CD4-positive, alpha-beta T cell (primary cell): ENCODE data around the gene ATP8A2. TPM values are rescaled to one million over a fixed set of nuclear protein-coding genes. Genes with fewer than 3 reads are reported as not detected.

Experiments used
- ATAC-seq: fragments of 200-7000 bp; cut with Tn5 transposase; one replicate; pipeline ENCODE4 v1.10.0; 2022; ENCODE audit warnings: mild to moderate bottlenecking; ENCODE audit not compliant: poor library complexity
- CTCF ChIA-PET: fragments of 350-600 bp; sonication (Branson Sonifier 250); formaldehyde crosslinking; loops from one replicate; lab custom pipeline; 2021; ENCODE audit warnings: antibody characterized with exemption, inconsistent platforms; lab: Charles Lee
- POLR2A ChIA-PET: fragments of 350-600 bp; sonication (Branson Sonifier 250); formaldehyde crosslinking; loops from one replicate; lab custom pipeline; 2021; ENCODE audit warnings: antibody characterized with exemption, inconsistent platforms; lab: Charles Lee
- DNase-seq, 14 experiments: peaks; one replicate each; pipeline ENCODE4 v3.0.0-alpha.2; 2013 to 2020; ENCODE audit warnings: mixed read lengths in 2 of 14
- H3K27ac ChIP-seq, 2 donors: one replicate each; pipeline versions ENCODE4 v1.5.1 to v1.7.0; 2013; ENCODE audit warnings: low read length in 2 of 2, low read depth in 1 of 2, mild to moderate bottlenecking in 1 of 2
- H3K27me3 ChIP-seq, 2 experiments: 1 replicate in 1 of 2; 2 replicates in 1 of 2; pipeline versions ENCODE4 v1.6.1 to v1.7.0; 2013; ENCODE audit warnings: low read length in 2 of 2, control low read depth in 1 of 2, mild to moderate bottlenecking in 1 of 2, moderate library complexity in 1 of 2; ENCODE audit not compliant: insufficient read depth in 2 of 2, control insufficient read depth in 1 of 2
- H3K36me3 ChIP-seq: one replicate; pipeline ENCODE4 v1.6.1; 2013; ENCODE audit warnings: low read length, control low read depth; ENCODE audit not compliant: insufficient read depth
- H3K4me1 ChIP-seq: one replicate; pipeline ENCODE4 v1.6.1; 2013; ENCODE audit warnings: low read length, control low read depth; ENCODE audit not compliant: insufficient read depth
- H3K4me3 ChIP-seq: one replicate; pipeline ENCODE4 v1.5.1; 2013; ENCODE audit warnings: mild to moderate bottlenecking, low read length, moderate library complexity
- H3K9me3 ChIP-seq, 2 experiments: 1 replicate in 1 of 2; 2 replicates in 1 of 2; pipeline versions ENCODE4 v1.6.1 to v1.7.0; 2013; ENCODE audit warnings: low read length in 2 of 2, mild to moderate bottlenecking in 2 of 2, control low read depth in 1 of 2, moderate library complexity in 1 of 2; ENCODE audit not compliant: control insufficient read depth in 1 of 2, insufficient read depth in 1 of 2
- H3K27ac Mint-ChIP-seq: one replicate; pipeline ENCODE4 v1.8.0; 2020; ENCODE audit warnings: mixed read lengths
- H3K27me3 Mint-ChIP-seq: one replicate; pipeline ENCODE4 v1.8.0; 2021; ENCODE audit warnings: mixed read lengths
- H3K36me3 Mint-ChIP-seq: one replicate; pipeline ENCODE4 v1.8.0; 2021; ENCODE audit warnings: low read depth, mixed read lengths
- H3K4me1 Mint-ChIP-seq: one replicate; pipeline ENCODE4 v1.8.0; 2021; ENCODE audit warnings: low read depth, mixed read lengths
- H3K4me3 Mint-ChIP-seq: one replicate; pipeline ENCODE4 v1.8.0; 2020; ENCODE audit warnings: mild to moderate bottlenecking, mixed read lengths
- H3K9me3 Mint-ChIP-seq: one replicate; pipeline ENCODE4 v1.8.0; 2020; ENCODE audit warnings: mixed read lengths
- intact Hi-C, 2 experiments: fragments of 100-400 bp; cut with DNase I in 1 of 2; cut with micrococcal nuclease in 1 of 2; formaldehyde crosslinking; loops; one replicate each; pipeline versions ENCODE4 v1.15.1 to v1.9.0; 2023 to 2025; cut with DNase I, micrococcal nuclease
- total RNA-seq, 174 experiments: library from RNA in 2 of 174; stranded (reverse) in 2 of 174; gene quantifications; one replicate each; pipeline ENCODE4 v1.2.3 and lab custom pipeline; 2021 to 2026
- TF ChIP-seq, protein P1 (sequence below): fragments of 200-600 bp; IDR thresholded peaks from one replicate; pipeline ENCODE4 v1.8.0; 2022; ENCODE audit warnings: antibody characterized with exemption, mild to moderate bottlenecking

Gene ATP8A2
- total RNA-seq, 2 experiments from 2014 or later = 0.22 to 0.36 TPM

DNA sequence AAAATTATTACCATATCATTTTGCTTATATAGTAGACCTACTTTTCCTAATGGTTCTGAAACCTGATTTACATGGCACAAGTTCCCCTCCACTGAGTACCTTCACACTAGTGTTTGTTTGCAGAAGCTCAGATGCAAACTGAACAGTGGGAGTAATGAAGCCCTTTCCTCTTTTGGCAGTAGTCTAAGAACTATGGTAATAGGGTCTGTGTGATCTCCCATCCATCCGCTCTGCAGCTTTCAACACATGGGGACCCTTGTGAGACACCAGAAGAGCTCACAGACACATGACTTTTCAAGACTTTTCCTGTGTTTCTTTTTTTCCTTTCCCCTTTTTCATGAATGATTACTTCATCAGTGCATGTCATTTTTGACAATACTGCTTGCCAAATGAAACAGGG, 336.0 kb downstream of the ATP8A2 start:
- no peak for DNase-seq
- no peaks in the 10 kb centered on the region for H3K9me3 Mint-ChIP-seq
- H3K36me3 Mint-ChIP-seq = no peaks in the 10 kb centered on the region
- no peaks in the 10 kb centered on the region for H3K9me3 ChIP-seq
- ChIA-PET CTCF (no interaction called here), POLR2A (no interaction called here)
- no peaks in the 10 kb centered on the region for H3K27me3 Mint-ChIP-seq
- no peaks in the 10 kb centered on the region for H3K4me1 Mint-ChIP-seq
- no peaks in the 10 kb centered on the region for H3K36me3 ChIP-seq
- no peaks in the 10 kb centered on the region for H3K4me1 ChIP-seq
- H3K27me3 ChIP-seq = no peaks in the 10 kb centered on the region
- no peak overlapping the region for H3K27ac ChIP-seq
- no peak for ATAC-seq
- H3K27ac Mint-ChIP-seq = no peak overlapping the region
- TF ChIP-seq, protein P1, sequence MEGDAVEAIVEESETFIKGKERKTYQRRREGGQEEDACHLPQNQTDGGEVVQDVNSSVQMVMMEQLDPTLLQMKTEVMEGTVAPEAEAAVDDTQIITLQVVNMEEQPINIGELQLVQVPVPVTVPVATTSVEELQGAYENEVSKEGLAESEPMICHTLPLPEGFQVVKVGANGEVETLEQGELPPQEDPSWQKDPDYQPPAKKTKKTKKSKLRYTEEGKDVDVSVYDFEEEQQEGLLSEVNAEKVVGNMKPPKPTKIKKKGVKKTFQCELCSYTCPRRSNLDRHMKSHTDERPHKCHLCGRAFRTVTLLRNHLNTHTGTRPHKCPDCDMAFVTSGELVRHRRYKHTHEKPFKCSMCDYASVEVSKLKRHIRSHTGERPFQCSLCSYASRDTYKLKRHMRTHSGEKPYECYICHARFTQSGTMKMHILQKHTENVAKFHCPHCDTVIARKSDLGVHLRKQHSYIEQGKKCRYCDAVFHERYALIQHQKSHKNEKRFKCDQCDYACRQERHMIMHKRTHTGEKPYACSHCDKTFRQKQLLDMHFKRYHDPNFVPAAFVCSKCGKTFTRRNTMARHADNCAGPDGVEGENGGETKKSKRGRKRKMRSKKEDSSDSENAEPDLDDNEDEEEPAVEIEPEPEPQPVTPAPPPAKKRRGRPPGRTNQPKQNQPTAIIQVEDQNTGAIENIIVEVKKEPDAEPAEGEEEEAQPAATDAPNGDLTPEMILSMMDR = no peak
- intact Hi-C loops = no loop called here
- H3K4me3 Mint-ChIP-seq = no peak overlapping the region
- no peak overlapping the region for H3K4me3 ChIP-seq

- Histone ChIP-seq H3K9me3 (no peaks in the 10 kb centered on the region), H3K4me1 (no peaks in the 10 kb centered on the region), H3K36me3 (no peaks in the 10 kb centered on the region), H3K27me3 (no peaks in the 10 kb centered on the region), H3K27ac (no peak overlapping the region), H3K4me3 (no peak overlapping the region)
- no peaks in the 10 kb centered on the region for H3K9me3 Mint-ChIP-seq
- ATAC-seq (no peak), DNase-seq (no peak)
- H3K27ac Mint-ChIP-seq = no peak overlapping the region
- ChIA-PET POLR2A (no interaction called here), CTCF (no interaction called here)
- H3K4me1 Mint-ChIP-seq = no peaks in the 10 kb centered on the region
- no peak overlapping the region for H3K4me3 Mint-ChIP-seq
- no peaks in the 10 kb centered on the region for H3K27me3 Mint-ChIP-seq
- TF ChIP-seq, protein P1 = no peak
- intact Hi-C loops = no loop called here
- no peaks in the 10 kb centered on the region for H3K36me3 Mint-ChIP-seq
Measured at GRCh38 chr13:25708268-25708667, 336.5 kb downstream of the ATP8A2 start.

DNA sequence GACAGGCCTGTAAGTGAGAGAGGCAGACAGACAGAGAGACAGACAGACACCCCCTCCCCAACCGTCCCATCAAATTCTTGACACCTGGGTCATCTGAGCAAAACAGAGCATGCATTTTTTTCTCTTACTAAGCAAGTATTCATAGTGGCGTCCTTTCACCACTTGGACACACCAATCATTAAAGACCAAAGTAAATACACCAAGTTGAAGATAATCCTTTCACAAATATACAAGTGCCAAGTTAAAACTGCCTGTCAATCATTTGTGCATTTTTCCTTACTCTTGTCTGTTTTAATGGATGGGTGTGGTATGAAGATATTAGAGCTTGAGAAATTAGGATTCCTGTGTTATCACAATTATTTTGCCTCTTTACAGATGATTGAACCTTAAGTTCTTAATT, 337.3 kb downstream of the ATP8A2 start:
- no peaks in the 10 kb centered on the region for H3K4me1 Mint-ChIP-seq
- H3K4me1 ChIP-seq = no peaks in the 10 kb centered on the region
- H3K9me3 Mint-ChIP-seq = no peaks in the 10 kb centered on the region
- no peak overlapping the region for H3K27ac Mint-ChIP-seq
- POLR2A ChIA-PET = no interaction called here
- H3K27me3 Mint-ChIP-seq = no peaks in the 10 kb centered on the region
- H3K27ac ChIP-seq = no peak overlapping the region
- ATAC-seq = no peak
- no peaks in the 10 kb centered on the region for H3K9me3 ChIP-seq
- no peaks in the 10 kb centered on the region for H3K36me3 Mint-ChIP-seq
- H3K27me3 ChIP-seq = no peaks in the 10 kb centered on the region
- DNase-seq = no peak
- CTCF ChIA-PET = no interaction called here
- no peak overlapping the region for H3K4me3 ChIP-seq
- no peaks in the 10 kb centered on the region for H3K36me3 ChIP-seq
- H3K4me3 Mint-ChIP-seq = no peak overlapping the region
- TF ChIP-seq, protein P1 = no peak
- intact Hi-C loops = no loop called here
